ENCODE measurements around the gene L3MBTL4.
A peak's percentile ranks its signal among the peaks of the same experiment; 100 is the strongest.

L3MBTL4 gene

DNA sequence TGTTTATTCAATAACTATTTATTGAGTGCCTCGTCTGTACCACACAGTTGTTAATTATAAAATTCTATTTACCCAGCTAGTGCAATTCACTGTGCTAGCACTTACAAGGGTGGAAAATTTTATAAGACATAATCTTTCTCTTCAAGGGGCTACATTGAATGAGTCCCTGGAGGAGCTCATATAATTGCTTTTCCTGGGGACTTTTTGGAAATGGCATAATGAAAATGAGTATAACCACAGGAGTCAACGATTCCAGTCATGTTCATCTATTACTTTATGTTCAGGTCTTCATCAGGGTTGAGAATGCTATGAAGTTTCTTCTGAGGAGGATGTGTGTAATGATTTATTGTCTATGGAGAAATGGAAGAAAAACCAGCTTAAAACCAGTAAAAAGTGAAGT is 466.5 kb downstream of the L3MBTL4 start:
- DNase-seq, result no peak

DNA sequence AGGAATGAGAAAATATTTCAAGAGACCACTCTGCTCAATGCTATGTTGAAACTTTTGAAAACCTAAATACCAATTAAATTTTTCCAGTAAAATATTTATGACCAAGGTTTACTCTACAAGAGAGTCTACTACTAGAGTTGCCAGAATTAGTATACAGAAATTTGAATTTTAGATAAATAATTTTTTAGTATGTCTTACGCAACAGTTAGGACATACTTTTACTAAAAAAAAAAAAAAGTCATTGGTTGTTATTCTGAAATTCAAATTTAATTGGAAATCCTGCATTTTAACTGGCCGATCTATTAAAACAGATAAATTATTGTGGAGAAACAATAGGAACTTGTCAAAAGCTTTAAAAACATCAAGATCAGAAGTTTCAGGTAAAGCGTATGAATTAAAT is 470.3 kb downstream of the L3MBTL4 start:
- no peak for DNase-seq

DNA sequence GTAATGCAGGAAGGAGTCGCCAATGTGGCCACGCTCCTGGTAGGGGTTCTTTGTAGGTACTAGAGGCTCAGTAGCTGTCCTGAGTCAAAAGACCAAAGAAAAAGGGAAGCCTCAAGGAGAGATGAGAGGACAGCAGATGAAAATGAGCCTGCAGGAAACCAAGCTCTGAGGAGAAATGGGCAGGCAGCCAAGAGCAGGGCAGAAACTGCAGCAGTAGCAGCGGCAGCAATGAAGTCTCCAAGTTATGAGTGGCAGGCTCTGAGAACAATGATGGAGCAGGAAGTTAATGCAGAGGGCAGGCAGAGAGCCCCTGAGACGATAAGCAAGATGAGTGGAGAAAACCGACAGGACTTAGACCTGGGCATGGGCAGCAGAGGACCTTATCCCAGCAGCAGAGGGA is 471.2 kb downstream of the L3MBTL4 start:
- DNase-seq, result no peak

DNA sequence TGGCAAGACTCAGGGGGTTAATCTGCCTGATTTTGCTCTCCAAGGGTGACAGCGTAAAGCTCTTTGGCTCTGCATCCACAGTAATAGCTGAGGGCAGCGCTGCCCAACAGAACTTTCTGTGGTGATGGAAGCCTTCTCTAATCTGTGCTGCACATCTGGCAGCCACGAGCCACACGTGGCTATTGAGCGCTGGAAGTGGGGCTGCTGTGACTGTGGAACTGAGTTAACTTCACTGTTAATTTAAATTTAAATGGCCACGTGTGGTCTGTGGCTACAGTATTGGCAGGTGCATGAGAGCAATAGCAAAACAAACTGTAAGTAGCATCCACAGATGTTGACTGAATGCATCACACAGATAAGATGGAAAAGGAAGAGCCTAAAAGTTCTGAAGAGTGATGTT is 472.1 kb downstream of the L3MBTL4 start:
- DNase-seq, result no peak

DNA sequence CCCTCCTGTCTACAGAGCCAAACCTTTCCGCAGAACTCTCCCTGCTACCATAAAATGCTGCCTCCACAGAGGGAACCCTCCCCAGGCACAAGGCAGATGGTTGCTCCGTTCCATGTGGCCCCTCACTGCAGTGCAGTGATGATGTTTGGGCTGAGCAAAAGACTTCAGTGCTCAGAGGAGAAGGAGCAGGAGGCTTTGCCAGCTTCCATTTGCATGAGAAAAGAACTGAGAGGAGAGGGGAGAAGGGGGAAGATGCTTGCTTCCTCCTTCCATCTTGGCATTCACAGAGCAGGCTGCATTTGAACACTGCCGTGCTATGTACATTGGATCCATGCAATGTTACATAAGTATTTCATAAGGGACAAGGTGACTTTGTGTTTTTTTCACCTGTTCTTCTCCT is 472.8 kb downstream of the L3MBTL4 start:
- DNase-seq, result no peak

DNA sequence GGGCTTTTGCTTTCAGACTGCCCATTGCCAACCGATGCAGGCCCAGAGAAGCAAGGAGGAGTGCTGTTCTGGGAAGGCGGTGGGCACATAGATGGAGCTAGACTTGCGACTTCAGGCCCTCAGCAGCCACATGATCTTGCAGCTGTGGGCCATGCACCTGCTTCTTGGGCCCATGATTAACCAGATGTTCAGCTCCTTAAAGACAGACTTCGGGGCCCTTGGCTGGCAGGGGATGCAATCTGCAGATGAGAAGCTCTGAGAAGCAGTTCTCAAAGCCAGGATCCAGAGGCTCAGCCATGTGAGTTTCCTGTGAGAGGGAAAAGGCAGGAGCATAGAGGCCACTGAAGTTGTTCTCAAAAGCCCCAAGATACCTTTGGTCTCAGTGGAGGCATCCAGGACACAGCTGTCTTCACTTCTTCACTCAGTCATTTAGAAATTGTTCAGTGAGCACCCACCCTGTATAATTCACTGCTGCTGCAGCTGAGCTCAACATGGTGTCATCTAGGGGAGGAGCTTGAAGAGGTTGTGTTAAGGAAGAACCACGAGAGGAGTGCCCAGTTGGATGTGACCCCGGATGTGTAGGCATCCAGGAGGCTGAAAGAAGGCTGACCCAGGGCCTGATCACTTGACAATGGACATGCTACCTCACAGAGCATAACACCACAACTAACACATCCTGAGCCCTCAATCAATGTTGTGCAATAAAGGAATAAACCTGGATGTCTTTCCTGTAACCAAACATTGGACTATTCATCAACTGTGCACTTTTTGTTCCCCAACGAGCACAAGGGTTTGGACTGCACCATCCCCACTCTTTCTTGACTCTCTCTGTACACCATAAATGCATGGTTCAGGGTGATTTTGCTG is 474.7 kb downstream of the L3MBTL4 start:
- DNase-seq, result no peak

DNA sequence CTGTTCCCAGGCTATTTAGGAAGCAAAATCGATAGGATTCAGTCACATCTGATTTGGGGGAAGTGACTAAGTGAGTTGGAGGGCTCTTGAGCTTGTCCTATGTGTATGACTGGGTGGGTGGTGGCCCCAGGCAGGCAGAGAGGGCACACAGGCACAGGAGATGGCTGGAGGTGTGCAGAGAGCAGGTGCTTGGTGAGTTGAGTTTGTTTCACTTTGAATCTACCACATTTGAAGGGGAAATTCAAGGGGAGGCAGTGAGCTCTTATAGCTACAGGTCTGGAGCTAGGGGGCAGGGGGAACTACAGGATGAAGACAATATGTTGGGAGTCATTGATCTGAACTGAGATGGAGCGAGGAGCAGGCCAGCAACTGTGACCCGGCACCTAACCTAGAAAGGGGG is 476.9 kb downstream of the L3MBTL4 start:
- DNase-seq, result no peak

DNA sequence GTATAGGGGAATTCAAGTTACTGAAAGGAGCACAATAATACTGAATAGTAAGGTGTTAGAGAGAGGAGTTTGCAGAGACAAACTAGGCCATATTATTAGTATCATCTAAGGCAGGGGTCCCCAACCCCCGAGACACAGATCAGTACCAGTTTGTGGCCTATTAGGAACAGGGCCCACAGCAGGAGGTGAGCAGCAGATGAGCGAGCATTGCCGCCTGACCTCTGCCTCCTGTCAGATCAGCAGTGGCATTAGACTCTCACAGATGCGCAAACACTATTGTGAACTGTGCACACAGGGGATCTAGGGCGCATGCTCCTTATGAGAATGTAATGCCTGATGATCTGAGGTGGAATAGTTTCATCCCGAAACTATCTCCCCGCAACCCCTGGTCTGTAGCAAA is 477.6 kb downstream of the L3MBTL4 start:
- DNase-seq, result no peak

DNA sequence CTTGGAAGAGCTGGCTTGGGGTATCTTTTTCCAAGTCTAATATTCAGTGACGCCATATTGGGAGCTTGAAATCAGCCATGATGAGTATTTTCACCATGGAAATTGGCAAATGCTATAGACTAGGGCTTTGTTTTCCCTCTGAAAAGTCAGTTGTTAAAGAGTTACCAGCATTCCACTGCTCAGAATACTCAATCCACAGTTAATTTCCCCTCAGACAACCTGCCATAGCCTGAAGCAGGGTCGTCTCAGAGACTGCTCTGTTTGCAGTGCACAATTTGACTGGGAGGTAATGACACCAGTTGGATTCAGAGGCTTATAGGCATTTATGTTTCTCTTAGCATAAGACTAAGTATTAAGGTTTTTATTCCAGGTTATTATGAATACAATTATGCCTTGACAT is 483.9 kb downstream of the L3MBTL4 start:
- no peak for DNase-seq

DNA sequence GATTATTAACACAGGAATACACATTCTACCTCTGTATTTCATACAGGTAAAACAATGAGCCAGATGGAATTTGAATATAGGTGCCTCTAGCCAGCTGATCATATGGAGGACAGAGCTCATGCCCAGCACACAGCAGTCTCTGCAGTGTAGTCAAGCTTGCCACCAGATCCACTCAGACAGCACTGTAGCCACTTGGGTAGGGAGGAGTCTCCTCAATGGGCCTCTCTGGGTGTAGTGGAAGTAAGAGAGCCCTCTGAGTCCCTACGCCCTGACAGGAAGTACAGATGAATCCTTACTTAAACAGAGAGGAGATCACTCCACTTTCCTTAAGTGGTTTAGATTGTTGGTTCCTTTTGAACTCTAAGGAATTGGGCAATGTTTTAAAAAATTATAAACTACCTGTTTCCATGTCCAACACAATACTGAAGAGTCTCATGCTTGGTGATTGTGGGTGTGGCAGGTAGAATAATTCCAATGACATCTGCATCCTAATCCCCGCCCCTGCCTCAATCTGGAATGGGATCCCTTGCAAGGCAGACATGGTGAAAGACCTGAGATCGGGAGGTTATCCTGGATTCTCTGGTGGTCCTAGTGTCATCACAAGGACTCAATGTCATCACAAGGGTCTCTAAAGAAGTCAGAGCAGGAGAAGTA is 496.4 kb downstream of the L3MBTL4 start:
- peak in 1 of 2 experiments; percentile 23 for DNase-seq

DNA sequence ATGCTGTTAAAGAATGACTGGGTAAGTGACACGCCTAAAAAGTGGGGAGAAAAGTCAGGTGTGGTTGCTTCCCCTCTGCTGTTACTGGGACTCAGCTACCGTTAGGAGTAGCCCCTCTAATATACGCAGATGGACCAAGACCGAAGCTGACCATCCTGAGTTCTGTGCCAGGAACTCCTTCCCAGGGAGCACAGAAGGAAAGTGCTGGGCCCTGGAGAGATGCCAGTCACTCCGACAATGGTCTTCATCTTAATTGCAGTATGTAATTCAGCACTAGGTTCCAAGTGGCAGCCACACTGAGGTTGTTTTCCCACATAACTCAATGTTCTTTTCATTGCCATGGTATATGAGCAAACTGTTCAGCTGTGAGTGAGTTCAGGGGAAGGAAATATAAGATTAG is 499.8 kb downstream of the L3MBTL4 start:
- no peak for DNase-seq

DNA sequence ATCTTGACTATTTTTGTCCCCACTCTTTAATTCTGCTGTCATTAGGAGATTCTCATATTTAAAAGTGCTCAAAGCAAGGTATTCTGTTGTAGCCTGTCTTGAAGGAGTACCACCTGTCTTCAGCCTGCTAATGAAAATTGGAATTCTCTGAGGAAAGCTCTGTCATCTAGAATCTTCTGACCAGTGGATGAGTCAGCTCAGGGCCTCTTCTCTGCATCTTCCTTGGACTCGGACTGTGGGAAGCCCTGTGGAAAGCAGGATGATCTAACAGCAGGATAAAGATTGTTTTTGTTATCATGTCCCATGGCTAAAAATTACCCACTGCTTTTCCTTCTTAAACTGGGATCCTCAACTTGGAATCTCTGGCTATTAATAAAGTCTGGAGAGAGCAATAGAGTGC is 500.7 kb downstream of the L3MBTL4 start:
- no peak for DNase-seq

DNA sequence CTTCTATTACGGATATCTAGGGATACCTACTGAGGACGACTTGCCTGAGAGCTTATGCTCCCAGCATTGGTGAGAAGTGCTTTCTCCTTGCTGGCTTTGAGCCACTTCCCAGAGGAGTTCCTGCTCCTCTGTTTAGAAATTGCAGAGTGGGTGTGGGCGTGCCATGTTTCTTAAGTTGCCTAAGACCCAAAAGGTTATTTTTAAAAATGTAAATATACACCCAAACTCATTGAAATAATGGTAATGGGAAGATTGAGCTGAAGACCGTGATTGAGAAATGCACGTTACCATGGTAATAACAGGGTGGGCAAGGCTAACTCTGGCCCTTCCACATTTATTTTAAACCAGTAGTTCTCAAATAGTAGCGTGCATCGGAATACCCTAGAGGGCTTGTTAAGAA is 502.1 kb downstream of the L3MBTL4 start:
- DNase-seq, result no peak

DNA sequence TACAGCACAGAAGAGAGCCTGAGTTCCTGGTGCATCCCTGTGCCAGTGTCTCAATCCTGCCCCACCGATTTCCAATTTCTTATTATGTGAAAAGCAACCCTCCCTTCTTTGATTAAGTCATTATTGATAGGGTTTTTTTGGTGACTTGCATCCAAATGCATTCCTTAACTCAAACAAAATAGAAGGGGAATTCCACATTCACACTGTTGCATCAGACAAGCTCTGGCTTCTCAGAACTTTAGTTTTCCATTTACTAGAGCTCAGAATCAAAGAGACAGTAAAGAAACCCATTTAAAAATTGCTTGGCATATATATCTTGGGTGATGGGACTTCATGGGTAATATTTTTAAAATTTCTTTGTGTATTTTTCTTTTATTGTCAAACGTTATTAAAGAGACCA is 505.6 kb downstream of the L3MBTL4 start:
- no peak for DNase-seq
